Activated CD4-positive, alpha-beta T cell treated with anti-CD3 and anti-CD28 coated beads, Interleukin-2, Interleukin-4, amounts not matched to agents 100 ng/mL and 50 ng/mL, durations not matched to agents 16 hours and 8 hours (primary cell): ENCODE measurements around the gene SNAPC4.
"Not testable (repeated sequence)": the region's sequence is repeated elsewhere in the genome, so short reads cannot be mapped to it uniquely, and the experiment has no call there.

Source experiments
- DNase-seq: peaks from one replicate; pipeline ENCODE4 v3.0.0-alpha.2; 2020; ENCODE audit warnings: low spot score

The SNAPC4 gene

GRCh38 chr9:136354592-136355085, 45.3 kb downstream of the SNAPC4 start:
- DNase-seq = no peak

- DNase-seq = no peak
Observed at GRCh38 chr9:136353757-136354488, 46.0 kb downstream of the SNAPC4 start.

- DNase-seq = no peak
Observed at GRCh38 chr9:136353088-136353487, 46.9 kb downstream of the SNAPC4 start.

GRCh38 chr9:136352682-136353081, 47.3 kb downstream of the SNAPC4 start:
- DNase-seq = no peak

- not testable (repeated sequence) for DNase-seq
Observed at GRCh38 chr9:136351868-136352267, 48.1 kb downstream of the SNAPC4 start.

GRCh38 chr9:136351252-136351800, 48.6 kb downstream of the SNAPC4 start:
- DNase-seq = no peak
